GM18517 (cell line): ENCODE results near the gene SPACA6.
A peak's percentile ranks its signal among the peaks of the same experiment; 100 is the strongest.

Source experiments
- ATAC-seq: cut with Tn5 transposase; IDR thresholded peaks from one replicate; pipeline ENCODE4 v1.9.1; 2021; ENCODE audit warnings: mild to moderate bottlenecking, moderate library complexity; ENCODE audit not compliant: unreplicated experiment

SPACA6 gene

DNA sequence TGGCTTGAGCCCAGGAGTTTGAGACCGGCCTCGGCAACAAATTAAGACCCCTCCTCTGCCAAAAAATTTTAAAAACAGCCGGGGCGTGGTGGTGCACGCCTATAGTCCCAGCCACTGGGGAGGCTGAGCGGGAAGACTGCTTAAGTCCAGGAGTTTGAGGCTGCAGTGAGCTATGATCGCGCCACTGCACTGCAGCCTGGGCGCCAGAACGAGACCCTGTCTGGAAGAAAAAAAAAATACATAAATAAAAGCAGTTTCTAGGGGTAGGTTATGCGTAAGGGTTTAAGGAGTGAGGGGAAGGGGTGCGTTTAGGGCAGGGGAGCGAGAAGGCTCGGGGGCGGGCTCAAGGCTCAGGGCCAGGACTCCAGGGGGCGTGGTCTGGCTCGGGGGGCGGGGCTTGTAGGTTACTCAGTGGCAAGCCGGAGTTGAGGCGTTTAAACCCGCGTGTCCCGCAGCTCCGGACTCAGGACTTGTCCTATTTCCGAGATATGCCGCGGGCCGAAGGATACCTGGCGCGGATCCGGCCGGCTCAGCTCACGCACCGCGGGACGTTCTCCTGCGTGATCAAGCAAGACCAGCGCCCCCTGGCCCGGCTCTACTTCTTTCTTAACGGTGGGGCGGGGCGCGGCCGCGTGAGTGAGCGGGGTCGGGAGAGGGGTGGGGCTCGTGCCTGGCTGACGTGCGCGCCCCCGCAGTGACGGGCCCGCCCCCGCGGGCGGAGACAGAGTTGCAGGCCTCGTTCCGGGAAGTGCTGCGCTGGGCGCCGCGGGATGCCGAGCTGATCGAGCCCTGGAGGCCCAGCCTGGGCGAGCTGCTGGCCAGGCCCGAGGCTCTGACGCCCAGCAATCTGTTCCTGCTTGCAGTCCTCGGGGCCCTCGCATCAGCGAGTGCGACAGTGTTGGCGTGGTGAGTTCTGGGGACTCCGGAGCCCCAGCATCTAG lies 10.7 kb downstream of the SPACA6 start:
- peak; percentile 88 for ATAC-seq

DNA sequence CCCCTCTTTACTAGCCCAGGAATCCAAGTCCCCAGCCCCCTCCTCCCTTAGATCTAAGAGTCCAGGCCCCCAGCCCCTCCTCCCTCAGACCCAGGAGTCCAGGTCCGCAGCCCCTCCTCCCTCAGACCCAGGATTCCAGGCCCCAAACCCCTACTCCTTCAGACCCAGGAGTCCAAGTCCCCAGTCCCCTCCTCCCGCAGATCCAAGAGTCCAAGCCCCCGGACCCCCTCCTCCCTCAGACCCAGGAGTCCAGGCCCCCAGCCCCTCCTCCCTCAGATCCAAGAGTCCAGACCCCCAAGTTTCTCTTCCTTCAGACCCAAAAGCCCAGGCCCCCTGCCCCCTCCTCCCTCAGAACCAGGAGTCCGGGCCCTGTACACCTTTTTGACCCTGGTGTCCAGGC lies 11.5 kb downstream of the SPACA6 start:
- ATAC-seq, result no peak

DNA sequence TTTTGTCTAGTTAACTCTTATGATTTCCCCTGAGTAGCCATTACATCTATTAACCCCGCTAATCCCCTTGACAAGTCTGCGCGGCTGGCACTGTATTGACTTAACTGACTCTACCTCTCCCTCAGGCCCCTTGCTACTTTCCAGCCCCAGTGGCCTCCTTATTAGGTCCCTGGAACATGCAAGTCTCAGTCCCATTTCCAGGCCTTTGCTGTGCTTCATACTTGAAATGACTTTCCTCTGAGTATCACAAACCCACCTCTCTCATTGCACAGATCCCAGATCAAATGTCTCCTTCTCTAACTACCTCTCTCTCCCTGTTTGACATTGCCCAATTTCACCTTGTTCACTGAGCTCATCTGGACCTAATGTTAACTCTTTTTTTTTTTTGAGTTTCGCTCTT lies 13.2 kb downstream of the SPACA6 start:
- ATAC-seq, result no peak

DNA sequence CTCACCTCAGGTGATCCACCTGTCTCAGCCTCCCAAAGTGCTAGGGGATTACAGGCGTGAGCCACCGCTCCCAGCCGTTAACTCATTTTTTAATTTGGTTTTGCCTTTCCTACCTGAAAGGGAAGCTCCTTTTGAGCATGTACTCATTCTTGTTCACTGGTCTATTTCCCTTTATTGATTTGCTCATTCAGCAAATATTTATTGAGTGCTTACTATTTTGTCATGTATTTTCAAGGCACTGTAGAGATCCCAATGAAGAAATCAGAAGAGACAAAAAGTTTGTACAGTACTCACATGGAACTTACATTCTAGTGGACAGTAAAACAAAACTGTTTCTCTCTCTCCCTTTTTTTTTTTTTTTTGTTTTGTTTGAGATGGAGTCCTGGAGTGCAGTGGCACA lies 13.8 kb downstream of the SPACA6 start:
- ATAC-seq, result no peak

DNA sequence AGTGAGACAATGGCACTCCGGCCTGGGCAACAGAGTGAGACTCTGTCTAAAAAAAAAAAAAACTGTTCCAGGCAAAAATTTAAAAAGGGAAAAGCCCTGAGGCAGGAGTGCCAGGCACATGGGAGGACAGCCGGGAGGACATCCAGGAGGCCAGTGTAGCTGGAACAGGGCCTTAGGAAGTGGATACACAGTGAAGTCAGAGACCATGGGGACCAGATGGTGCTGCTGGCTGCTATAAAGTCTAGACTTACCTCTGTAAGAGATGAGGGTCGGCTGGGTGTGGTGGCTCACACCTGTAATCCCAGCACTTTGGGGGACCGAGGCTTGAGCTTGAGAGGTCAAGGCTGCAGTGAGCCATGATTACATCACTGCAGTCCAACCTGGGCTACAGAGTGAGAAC lies 15.7 kb downstream of the SPACA6 start:
- ATAC-seq, result no peak

DNA sequence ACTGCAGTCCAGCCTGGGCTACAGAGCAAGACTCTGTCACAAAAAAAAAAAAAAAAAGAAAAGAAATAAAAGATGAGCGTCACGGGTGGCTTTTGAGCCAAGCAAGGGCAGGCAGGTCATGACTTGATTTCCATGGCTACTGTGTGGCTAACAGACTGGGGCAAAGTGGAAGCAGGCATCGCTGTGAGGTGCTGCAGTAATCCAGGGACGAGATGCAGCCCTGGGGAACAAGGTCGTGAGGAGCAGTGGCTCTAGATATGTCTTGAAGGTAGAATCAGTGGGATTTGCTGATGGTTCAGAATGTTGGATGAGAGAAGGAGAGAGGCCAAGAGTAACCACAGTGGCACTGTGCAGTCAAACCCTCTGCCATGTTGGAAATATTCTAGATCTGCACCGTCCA lies 16.4 kb downstream of the SPACA6 start:
- ATAC-seq, result no peak

DNA sequence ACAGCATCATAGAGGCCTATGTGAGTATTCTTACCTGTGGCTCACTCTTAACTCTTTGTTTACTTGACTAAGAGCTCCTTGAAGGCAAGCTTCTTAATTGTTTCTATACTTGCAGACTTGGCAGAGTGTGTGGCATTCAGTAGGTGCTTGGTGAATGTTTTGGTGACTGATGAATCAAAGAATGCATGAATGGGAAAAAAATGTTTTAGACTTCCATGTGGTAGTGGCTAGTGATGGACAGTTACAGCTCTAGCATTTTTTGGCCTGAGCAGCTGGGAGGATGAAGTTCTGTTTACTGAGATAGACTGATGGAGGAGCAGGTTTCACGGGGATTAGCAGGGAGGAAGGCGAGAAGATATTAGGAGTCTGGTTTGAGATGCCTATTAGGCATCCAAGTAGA lies 17.0 kb downstream of the SPACA6 start:
- no peak for ATAC-seq

DNA sequence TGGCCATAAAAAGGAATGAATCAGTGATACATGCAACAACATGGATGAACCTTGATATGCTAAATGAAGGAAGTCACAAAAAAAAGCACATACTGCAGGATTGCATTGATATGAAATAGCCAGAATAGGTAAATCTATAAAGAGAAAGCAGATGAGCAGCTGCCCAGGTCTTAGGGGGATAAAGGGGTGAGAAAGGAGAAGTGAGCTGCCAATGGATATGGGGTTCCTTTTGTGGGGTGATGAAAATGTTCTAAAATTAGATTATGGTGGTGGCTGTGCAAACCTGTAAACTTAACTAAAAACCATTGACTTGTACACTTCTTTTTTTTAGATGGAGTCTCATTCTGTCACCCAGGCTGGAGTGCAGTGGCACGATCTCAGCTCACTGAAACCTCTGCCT lies 18.6 kb downstream of the SPACA6 start:
- no peak for ATAC-seq

DNA sequence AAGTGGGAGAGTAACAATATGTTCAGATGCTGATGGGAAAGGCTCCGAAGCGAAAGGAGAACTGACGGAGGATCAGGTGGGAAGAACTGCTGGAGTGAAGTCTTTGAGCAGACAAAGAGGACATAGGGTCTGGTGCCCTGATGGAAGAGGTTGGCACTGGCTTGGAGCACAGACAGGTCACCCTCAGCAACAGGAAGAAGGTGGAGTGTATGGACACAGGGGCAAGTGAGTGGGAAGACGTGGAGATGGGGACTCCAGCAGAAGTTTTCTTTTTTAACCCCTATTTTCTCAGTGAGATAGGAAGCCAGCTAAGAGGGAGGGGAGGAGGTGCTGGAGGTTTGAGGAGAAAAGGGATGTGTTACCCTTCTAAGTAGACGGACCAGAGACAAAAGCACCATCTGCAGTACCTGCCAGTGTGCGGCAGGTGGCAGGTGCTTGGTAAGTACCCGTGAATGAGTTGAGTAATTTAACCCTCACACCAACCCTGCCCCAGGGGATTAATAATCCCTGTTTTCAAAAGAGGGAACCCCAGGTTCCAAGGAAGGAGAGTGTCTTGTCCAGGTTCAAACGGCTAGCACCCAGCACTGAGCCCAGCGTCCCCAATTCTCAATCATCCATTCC lies 19.4 kb downstream of the SPACA6 start:
- ATAC-seq, result no peak

DNA sequence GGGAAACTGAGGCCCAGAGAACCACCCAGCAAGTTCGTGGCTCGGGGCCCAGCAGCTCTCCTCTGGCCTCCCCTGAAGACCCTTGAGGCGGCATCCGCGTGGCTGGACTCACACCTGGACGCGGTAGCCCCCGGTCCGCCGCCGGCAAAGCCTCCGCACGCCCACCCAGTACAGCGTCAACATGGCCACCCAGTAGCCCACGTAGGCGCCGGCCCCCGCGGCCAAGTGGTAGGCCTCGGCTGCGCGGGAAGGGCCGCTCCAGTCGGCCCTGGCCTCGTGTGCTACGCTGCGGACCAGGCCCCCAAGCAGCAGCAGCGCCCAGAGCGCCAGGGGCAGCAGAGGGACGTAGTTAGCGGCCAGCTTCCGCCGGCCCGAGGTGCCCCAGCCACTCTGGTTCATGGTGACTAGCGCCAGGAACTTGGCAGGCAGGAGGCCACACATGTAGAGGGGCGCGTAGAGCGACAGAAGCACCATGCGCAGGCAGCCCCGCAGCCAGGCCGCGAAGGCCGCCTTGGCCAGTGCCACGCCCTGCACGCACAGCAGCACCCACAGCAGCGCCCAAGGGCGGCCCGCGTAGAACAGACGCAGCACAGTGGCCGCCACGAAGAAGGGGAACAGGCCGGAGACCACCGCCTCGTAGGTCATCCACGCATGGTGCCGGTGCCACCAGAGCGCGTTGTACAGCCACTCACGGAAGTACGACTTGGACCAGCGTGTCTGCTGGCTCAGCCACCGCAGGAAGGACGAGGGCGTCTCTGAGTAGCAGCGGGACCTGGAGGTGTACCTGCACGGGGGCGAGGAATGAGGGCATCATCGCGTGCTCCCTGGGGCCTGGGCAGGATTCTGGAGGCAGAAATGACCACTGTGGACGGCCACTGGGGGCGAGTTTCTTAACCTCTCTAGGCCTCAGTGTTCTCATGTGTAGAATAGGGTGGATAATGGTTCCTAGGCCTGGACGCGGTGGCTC lies 20.5 kb downstream of the SPACA6 start:
- no peak for ATAC-seq

DNA sequence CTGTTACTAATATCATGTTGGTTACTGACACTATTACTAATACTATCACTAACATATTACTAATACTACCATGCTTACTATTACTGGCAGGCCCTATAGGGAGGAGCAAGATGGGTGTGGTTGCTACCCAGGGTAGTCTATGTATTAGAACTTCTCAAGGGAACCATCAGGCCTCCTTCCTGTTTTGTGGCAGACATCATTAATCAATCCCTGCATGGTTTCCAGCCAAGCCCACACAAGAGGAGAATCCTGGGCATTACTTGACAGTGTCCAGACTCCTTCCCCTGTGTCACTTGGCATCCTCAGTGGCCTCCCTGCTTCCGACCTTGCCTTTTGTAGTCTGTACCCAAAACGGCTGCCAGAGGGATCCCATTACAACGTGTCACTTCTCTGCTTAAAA lies 21.7 kb downstream of the SPACA6 start:
- no peak for ATAC-seq

DNA sequence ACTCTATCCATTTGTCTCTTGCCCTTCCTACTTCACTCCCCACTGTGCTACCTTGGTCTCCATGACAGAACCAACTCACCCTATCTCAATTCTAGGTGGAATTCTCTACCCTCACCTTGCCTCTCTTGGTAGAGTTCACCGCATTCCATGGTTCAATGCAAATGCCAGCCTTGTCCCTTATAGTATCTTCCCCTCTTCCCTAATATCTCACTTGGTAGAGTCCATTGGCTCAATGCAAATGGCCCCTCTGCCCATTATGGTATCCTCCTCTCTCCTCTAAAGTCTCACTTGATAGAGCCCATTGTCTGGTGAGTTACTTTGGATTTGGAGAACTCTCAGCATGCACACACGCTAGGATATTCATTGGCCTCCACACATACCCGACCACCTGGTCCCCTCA lies 22.7 kb downstream of the SPACA6 start:
- ATAC-seq, result no peak

DNA sequence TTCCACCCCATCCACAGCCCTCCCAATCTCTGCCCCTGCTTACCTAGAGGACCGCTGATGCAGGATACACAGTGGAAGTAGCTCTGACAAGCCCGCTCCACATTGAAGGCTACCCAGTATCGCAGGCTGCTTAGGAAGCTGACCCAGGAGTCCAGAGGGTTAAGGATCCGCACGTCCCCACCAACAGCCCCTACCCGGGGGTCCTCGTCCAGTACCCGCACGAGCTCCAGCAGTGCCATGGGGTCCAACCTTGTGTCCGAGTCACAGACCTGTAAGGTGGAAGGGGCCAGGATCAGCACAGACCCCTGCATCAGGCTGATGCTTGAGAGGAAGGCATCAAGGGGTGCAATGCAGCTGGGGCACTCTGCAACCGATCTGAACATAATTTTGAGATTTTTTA lies 23.8 kb downstream of the SPACA6 start:
- ATAC-seq, result no peak

DNA sequence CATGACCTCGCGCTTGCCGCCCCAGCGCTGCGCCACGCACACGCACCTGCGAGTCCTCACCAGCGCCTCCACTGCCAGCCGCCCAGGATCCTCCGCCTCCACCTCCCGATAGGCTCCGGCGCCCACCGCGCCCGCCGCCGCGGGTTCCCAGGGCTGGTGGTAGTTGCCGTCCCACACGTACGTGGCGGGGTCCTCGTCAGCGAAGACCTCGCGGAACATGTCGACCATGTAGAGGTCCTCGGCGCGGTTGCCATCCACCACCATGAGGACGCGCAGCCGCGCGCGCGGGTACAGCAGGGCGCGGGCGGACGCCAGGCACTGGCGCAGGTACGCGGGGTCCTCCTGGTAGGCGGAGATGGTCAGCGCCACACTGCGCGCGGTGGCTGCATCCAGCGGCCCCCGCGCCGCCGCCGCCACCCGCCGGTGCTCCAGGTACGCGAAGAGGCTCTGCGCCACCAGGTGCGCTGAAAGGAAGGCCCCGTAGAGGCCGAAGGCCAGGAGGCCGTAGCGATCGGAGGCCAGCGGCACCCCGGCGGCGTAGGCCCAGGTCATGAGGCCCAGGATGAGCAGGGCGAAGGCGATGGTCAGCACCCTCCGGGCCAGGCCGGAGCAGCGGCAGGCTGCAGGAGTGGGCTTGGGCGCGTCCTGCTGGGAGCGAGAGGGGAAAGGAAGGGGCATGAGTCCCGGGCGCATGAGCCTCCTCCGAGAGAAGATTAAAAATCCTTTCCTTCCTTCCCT lies 26.3 kb downstream of the SPACA6 start:
- ATAC-seq, result no peak

DNA sequence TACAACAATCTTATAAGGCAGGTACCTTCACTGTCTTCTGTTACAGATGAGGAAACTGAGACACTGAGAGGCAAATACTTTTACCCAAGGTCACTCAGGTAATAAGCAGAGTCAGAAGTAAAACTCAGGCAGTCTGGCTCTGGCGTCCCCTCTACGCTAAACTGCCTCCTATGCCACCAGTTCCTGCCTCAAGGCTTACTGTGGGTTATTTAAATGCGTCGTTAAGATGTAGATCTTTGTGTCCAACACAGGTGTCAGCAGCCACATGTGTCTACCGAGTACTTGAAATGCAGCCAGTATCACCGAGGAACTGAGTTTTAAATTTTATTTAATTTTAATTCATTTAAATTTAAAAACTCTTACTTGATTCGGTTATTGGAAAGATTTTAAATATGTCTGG lies 28.8 kb downstream of the SPACA6 start:
- no peak for ATAC-seq

DNA sequence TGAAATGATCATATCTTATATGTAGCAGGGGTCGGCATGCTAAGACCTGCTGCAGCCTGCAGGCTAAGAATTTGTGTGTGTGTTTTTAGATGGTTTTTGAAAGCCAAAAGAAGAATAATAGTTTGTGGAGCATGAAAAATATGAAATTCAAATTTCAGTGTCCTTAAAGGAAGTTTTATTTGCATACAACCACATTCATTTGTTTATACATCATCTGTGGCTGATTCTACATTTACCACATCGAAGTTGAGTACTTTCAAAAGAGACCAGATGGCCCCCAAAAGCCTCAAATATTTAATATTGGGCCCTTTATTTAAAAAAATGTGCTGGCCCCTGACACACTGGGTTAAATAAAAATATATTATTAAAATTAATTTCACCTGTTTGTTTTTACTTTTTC lies 29.4 kb downstream of the SPACA6 start:
- no peak for ATAC-seq

DNA sequence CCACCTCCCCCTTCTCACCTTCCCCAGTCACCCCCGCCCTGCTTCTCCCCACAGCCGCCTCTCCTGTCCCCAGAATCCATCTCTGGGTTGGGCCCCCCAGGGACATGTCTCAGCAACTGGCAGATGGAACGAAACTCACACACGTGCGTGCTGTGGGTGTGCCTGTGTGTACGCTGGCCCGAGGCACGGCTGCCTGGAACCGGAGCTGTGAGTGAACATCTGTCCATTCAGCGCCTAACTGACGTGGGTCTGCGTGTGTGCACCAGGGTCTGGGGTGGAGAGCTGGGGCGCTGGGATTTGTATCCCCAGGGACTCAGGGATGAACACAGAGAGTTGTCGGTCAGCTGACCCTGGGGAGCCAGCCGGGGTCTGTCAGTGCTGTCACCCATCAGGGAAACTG lies 31.4 kb downstream of the SPACA6 start:
- ATAC-seq, result no peak

DNA sequence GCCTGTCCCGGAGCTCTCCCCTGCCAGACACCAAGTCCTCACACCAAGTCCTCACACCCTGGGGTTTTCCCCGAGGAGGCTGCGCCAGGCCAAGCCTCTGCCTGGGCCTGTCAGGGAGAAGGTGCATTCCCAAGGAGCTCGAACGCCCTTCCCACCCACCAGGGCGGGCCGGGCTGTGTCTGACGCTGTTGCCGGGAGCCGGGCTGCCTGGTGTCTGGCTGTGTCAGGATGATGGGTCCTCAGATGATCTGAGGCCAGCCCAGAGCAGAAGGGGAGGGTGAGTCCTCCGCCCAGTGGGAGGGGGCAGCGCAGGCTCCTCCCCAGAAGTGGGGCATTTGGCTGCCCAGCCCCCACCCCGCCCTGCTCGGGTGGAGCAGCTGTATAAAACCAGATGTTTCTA lies 32.9 kb downstream of the SPACA6 start:
- no peak for ATAC-seq

DNA sequence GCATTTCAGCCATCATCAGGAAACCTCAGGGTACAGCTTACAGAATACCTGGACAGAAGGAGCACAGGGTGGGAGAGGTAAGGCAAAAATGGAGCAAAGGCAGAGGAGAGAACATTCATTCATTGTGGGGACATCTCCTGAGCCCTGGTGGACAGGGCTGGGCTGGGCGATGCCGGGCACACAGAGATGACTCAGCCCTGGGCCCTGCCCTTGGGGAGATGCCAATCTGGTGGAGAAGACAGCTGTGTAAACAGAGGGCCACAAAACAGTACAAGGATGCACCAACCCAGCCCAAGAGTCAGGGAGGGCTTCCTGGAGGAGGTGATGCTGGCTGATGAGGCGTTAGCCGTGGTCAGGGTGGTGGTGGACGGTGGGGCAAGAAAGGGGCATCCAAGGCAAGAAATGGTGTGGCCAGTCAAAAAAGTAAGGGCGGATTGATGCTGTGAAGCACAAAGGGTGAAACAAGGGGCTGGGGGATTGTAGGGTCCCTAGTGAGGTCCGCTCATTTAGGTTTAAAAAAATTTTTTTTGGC lies 34.3 kb downstream of the SPACA6 start:
- no peak for ATAC-seq

DNA sequence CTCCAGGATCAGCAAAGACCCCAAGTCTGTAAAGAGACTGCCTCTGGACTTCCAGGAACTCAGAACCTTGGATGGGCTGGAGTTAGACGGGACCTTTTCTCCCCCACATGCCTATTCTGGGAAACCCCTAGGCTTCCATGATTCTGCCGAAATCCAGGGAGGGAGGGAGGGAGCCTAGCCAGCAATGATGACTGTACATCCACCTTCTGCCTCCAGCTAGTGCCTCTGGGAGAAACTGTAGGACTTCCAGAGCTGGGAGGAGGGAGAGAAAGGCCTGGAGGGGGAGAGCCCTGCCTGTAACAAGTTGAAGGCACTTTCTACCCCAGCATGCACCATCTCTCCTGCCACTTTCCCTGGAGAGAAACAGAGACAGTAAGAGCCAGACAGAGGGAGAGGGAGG lies 36.7 kb downstream of the SPACA6 start:
- no peak for ATAC-seq
